ENCODE data around the gene FOXL3.

Gene FOXL3

GRCh38 chr7:257647-257992 lies 32.4 kb upstream of the FOXL3 start:
- TF ChIP-seq, protein P1, sequence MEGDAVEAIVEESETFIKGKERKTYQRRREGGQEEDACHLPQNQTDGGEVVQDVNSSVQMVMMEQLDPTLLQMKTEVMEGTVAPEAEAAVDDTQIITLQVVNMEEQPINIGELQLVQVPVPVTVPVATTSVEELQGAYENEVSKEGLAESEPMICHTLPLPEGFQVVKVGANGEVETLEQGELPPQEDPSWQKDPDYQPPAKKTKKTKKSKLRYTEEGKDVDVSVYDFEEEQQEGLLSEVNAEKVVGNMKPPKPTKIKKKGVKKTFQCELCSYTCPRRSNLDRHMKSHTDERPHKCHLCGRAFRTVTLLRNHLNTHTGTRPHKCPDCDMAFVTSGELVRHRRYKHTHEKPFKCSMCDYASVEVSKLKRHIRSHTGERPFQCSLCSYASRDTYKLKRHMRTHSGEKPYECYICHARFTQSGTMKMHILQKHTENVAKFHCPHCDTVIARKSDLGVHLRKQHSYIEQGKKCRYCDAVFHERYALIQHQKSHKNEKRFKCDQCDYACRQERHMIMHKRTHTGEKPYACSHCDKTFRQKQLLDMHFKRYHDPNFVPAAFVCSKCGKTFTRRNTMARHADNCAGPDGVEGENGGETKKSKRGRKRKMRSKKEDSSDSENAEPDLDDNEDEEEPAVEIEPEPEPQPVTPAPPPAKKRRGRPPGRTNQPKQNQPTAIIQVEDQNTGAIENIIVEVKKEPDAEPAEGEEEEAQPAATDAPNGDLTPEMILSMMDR (IDR thresholded peaks at IDR 0.05; ENCODE audit: borderline replicate concordance, extremely low read depth, low read length, poor library complexity, severe bottlenecking) = no peak
- no peak for TF ChIP-seq EZH2 (IDR thresholded peaks at IDR 0.05; ENCODE audit: borderline replicate concordance, low read depth, low read length, severe bottlenecking)
- no peak overlapping the region for H3K4me2 ChIP-seq (ENCODE audit: insufficient read depth, low read length)
- H3K9me3 ChIP-seq (ENCODE audit: insufficient read depth, low read length, severe bottlenecking) = peaks cover 7% of the 10 kb centered on the region
- H2AFZ ChIP-seq (ENCODE audit: low read depth, low read length) = no peak overlapping the region
- H3K27ac ChIP-seq (ENCODE audit: low read length) = no peak overlapping the region
- ATAC-seq (ENCODE audit: insufficient read depth, low read depth) (no peak), DNase-seq (no peak)
- no peak overlapping the region for H3K4me3 ChIP-seq (ENCODE audit: low read depth in 1 of 2, low read length in 2 of 2)
- H3K27me3 ChIP-seq (ENCODE audit: insufficient read depth, low read length, poor library complexity) = no peaks in the 10 kb centered on the region
- H3K79me2 ChIP-seq (ENCODE audit: insufficient read depth, low read length) = no peaks in the 10 kb centered on the region
- no peaks in the 10 kb centered on the region for H3K4me1 ChIP-seq (ENCODE audit: insufficient read depth, low read length)
- no peaks in the 10 kb centered on the region for H4K20me1 ChIP-seq (ENCODE audit: insufficient read depth, low read length)
- H3K9ac ChIP-seq (ENCODE audit: low read depth, low read length) = no peak overlapping the region
- no peaks in the 10 kb centered on the region for H3K36me3 ChIP-seq (ENCODE audit: insufficient read depth, low read length)

- Histone ChIP-seq H3K27me3 (ENCODE audit: insufficient read depth, low read length, poor library complexity) (no peaks in the 10 kb centered on the region), H3K79me2 (ENCODE audit: insufficient read depth, low read length) (no peaks in the 10 kb centered on the region), H3K4me1 (ENCODE audit: insufficient read depth, low read length) (no peaks in the 10 kb centered on the region), H3K4me2 (ENCODE audit: insufficient read depth, low read length) (no peak overlapping the region), H3K9ac (ENCODE audit: low read depth, low read length) (no peak overlapping the region), H3K36me3 (ENCODE audit: insufficient read depth, low read length) (no peaks in the 10 kb centered on the region), H3K27ac (ENCODE audit: low read length) (no peak overlapping the region), H4K20me1 (ENCODE audit: insufficient read depth, low read length) (no peaks in the 10 kb centered on the region), H3K4me3 (ENCODE audit: low read depth in 1 of 2, low read length in 2 of 2) (no peak overlapping the region), H2AFZ (ENCODE audit: low read depth, low read length) (no peak overlapping the region), H3K9me3 (ENCODE audit: insufficient read depth, low read length, severe bottlenecking) (peaks cover 9% of the 10 kb centered on the region)
- DNase-seq (no peak), ATAC-seq (ENCODE audit: insufficient read depth, low read depth) (no peak)
- TF ChIP-seq EZH2 (IDR thresholded peaks at IDR 0.05; ENCODE audit: borderline replicate concordance, low read depth, low read length, severe bottlenecking) = no peak
- TF ChIP-seq, protein P1 (IDR thresholded peaks at IDR 0.05; ENCODE audit: borderline replicate concordance, extremely low read depth, low read length, poor library complexity, severe bottlenecking) = no peak
Observed at GRCh38 chr7:258476-259190, 31.3 kb upstream of the FOXL3 start.

DNA sequence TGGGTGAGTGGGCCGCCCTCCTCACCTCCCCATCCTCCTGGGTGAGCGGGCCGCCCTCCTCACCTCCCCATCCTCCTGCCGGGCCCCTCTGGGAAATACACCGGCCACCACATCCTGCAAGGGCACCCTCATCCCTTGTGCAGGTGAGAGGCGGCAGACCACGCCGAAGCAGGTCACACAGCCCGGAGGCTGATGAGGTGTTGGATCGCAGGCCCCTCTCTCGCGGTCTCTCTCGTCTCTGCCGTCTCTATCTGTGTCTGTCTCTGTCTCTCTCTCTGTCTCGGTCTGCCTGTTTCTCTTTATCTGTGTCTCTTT lies 30.8 kb upstream of the FOXL3 start:
- ATAC-seq (ENCODE audit: insufficient read depth, low read depth) = no peak
- no peak overlapping the region for H3K27ac ChIP-seq (ENCODE audit: low read length)
- no peak overlapping the region for H2AFZ ChIP-seq (ENCODE audit: low read depth, low read length)
- no peak for TF ChIP-seq EZH2 (IDR thresholded peaks at IDR 0.05; ENCODE audit: borderline replicate concordance, low read depth, low read length, severe bottlenecking)
- TF ChIP-seq, protein P1 (IDR thresholded peaks at IDR 0.05; ENCODE audit: borderline replicate concordance, extremely low read depth, low read length, poor library complexity, severe bottlenecking) = no peak
- H3K79me2 ChIP-seq (ENCODE audit: insufficient read depth, low read length) = no peaks in the 10 kb centered on the region
- H3K27me3 ChIP-seq (ENCODE audit: insufficient read depth, low read length, poor library complexity) = no peaks in the 10 kb centered on the region
- peaks cover 9% of the 10 kb centered on the region for H3K9me3 ChIP-seq (ENCODE audit: insufficient read depth, low read length, severe bottlenecking)
- H3K9ac ChIP-seq (ENCODE audit: low read depth, low read length) = no peak overlapping the region
- no peak overlapping the region for H3K4me2 ChIP-seq (ENCODE audit: insufficient read depth, low read length)
- no peaks in the 10 kb centered on the region for H4K20me1 ChIP-seq (ENCODE audit: insufficient read depth, low read length)
- H3K4me3 ChIP-seq (ENCODE audit: low read depth in 1 of 2, low read length in 2 of 2) = no peak overlapping the region
- H3K4me1 ChIP-seq (ENCODE audit: insufficient read depth, low read length) = no peaks in the 10 kb centered on the region
- DNase-seq = no peak
- H3K36me3 ChIP-seq (ENCODE audit: insufficient read depth, low read length) = no peaks in the 10 kb centered on the region
